ENCODE data around the gene JUNB.

The JUNB gene

GRCh38 chr19:12791345-12792050 is at the start of gene JUNB:
Gene JUNB, plus strand, starts transcription at chr19:12791486. Its CDS starts 286 bp downstream, at chr19:12791772.
- peak; percentile 94 for DNase-seq

- DNase-seq: no peak
These were observed 46.0 kb upstream of the JUNB start for GRCh38 chr19:12745166-12745897.

- no peak for DNase-seq
These were observed 42.8 kb upstream of the JUNB start for GRCh38 chr19:12748489-12748888.

- peak; percentile 2 for DNase-seq
These were observed 41.3 kb upstream of the JUNB start for GRCh38 chr19:12749938-12750521.

GRCh38 chr19:12750851-12751250 is 40.4 kb upstream of the JUNB start:
- no peak for DNase-seq

GRCh38 chr19:12751635-12752034 is 39.7 kb upstream of the JUNB start, which contains the start of gene BEST2:
Gene BEST2, plus strand, starts transcription at chr19:12751791. Its CDS starts 802 bp downstream, at chr19:12752593.
- DNase-seq: no peak

DNA sequence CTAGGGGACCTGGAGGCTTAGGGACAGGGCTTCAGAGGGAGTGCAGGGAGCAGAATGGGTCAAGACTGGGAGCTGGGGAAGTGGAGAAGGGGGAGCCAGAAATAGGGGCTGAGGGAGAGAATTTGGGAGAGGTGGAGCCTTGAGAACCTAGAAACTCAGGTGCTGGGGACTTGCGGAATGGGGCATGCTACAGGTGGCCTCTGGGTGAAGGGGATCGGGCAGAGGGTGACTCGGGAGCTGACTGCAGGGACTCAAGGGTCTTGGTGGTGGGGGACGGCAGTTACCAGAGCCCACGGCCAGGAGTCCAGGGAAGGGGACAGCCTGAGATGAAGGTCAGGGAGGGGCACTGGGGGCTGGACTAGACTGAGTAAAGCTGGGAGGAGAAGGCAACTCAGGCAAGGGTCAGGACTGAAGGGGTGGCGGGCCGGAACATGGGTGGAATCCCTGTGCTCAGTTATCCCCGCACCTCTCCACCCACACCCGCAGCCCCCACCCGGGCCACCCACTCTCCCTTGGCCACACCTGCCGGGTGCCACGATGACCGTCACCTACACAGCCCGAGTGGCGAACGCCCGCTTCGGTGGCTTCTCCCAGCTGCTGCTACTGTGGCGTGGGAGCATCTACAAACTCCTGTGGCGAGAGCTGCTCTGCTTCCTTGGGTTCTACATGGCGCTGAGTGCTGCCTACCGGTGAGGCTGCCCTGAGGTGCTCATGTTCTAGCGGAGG is 39.1 kb upstream of the JUNB start:
- no peak for DNase-seq

- DNase-seq: no peak
These were observed 36.7 kb upstream of the JUNB start for GRCh38 chr19:12754465-12755196.

- DNase-seq: no peak
These were observed 35.0 kb upstream of the JUNB start for GRCh38 chr19:12756150-12756883.

GRCh38 chr19:12757544-12758274 is 33.6 kb upstream of the JUNB start:
- peak; percentile 65 for DNase-seq

DNA sequence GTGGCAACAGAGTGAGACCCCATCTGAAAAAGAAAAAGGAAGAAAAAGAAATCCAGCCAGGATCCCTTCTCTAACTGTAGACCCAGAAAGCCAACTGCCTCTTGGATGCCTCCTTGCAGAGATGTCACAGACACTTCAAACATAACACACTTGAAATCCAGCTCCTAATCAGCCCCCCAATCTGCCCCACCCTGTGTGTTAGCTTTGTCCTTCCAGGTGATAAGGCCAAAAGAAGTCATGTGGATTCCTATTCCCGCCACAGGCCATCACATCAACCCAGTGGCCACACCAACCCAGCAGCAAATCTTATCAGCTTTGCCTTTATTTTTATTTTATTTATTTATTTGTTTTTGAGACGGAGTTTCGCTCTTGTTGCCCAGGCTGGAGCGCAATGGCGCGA is 31.6 kb upstream of the JUNB start:
- DNase-seq: no peak

GRCh38 chr19:12763100-12763499 is 28.2 kb upstream of the JUNB start:
- no peak for DNase-seq

GRCh38 chr19:12764698-12765097 is 26.6 kb upstream of the JUNB start:
- no peak for DNase-seq

DNA sequence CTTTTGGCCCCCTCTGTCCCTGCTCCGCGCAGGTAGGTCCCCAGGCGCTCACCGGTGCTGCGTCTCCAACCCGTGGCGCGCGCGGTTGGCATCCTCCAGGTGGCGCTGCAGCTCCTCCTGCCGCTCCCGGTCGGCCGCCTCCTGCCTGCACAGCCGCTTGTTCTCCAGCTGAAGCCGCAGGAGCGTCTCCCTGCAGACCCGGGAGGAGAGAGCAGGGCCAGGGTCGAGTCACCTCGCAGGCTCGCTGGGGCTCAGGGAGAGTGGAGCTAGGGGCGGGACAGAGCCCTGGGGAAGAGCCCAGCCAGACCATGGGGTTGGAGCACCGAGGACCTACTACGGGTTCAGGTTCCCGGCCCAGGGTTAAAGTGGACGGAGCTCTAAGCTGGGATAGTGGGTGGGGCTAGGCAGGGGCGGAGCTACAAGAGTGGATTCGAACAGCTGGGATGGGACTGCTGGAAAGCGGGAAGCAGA is 25.2 kb upstream of the JUNB start:
- no peak for DNase-seq

DNA sequence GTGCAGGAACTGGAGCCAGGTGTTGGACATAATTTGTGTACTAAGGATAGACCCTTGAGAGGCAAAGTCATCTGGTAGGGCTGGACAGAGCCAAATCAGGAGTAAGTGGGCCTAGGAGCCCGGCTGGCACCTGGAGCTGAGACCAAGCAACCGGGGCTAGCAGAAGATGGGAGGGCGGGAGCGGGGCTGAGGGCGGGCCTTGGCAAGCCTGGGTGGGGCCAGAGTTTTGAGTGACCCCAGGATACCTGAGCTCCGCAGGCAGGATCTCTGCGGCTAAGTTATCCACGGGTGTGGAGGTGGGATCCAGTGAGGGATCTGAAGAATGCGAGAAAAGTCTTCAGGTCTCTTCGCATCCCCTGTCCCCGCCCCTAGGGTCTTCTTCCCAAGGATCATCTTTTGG is 24.1 kb upstream of the JUNB start:
- DNase-seq: no peak

DNA sequence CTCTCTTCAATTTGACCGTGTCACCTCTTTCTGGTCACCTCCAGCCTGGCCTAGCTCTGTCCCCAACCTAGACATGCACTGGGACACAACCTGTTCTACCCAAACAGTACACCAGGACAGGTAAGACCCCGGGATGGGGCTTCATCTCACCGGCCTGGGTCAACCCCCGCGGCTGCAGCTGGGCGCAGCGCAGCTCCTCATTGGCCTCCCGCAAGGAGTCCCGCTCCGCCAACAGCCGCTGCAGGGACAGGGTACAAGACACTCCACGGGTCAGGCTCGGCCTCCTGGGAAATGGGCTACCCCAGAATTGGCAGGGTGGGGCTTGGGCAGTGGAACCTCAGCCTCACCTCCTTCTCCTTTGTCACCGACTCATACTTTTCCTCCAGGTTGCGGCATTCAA is 23.6 kb upstream of the JUNB start:
- no peak for DNase-seq

DNA sequence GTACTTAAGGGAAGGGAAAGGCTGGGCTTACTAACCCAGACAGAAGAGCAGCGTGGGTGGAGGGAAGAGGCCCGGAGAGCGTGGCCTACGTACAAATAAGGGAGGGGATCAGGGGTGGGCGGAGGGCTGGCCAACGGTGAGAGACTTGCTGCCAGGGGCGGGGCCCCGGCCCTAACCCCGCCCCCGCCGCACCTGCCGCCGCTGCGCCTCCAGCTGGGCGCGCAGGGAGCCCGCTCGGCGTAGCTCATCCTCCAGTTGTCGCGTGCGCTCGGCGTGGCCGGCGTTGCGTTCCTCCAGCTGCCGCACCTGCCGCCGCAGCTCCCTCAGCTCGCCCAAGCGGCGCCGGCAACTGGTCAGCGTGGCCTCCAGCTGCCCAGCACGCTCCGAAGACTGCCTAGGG is 21.6 kb upstream of the JUNB start:
- no peak for DNase-seq

- DNase-seq: no peak
These were observed 20.4 kb upstream of the JUNB start for GRCh38 chr19:12770922-12771321.

DNA sequence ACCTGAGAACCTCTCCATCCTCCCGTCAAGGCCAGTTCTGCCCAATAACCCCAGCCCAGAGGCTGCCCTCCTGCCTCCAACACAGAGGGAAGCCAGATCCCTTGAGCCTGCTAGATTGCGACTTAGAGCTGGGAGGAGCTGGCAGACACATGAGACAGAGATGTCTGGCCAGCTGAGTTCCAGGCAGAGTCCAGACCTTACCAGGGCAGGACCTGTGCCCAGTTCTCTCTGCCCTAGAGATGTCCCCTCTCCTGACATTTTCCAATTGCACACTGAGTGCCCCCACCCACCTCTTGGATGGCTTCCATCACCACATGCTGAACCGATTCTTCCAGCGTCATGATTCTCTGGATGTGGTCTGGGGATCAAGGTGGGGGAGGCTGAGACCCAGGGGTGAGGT is 19.0 kb upstream of the JUNB start:
- DNase-seq: no peak

GRCh38 chr19:12773571-12773970 is 17.7 kb upstream of the JUNB start:
- no peak for DNase-seq
